Smooth muscle cell (in vitro differentiated cells): Measurements from ENCODE around the gene FBXL16. TPM values are rescaled to one million over a fixed set of nuclear protein-coding genes. Genes with fewer than 3 reads are reported as not detected.

Experiments
- DNase-seq: peaks from one replicate; lab custom pipeline; 2025; ENCODE audit not compliant: unreplicated experiment; lab: John Stamatoyannopoulos, UW
- H2AFZ ChIP-seq: fragments of 200-600 bp; sonication (generic); 2 replicates; pipeline ENCODE4 v1.6.0; 2016; ENCODE audit warnings: antibody characterized with exemption, low read depth, mild to moderate bottlenecking
- H3F3A ChIP-seq: fragments of 200-600 bp; sonication (generic); 2 replicates; pipeline ENCODE4 v1.6.0; 2017; ENCODE audit warnings: antibody characterized with exemption, low read depth
- H3K27ac ChIP-seq: fragments of 200-600 bp; sonication (generic); 2 replicates; pipeline ENCODE4 v1.5.1; 2016; ENCODE audit warnings: low read depth, mild to moderate bottlenecking
- H3K27me3 ChIP-seq: fragments of 200-600 bp; sonication (generic); 2 replicates; pipeline ENCODE4 v1.6.1; 2016; ENCODE audit warnings: low read depth, mild to moderate bottlenecking
- H3K36me3 ChIP-seq: fragments of 200-600 bp; sonication (generic); 2 replicates; pipeline ENCODE4 v1.5.1; 2016; ENCODE audit warnings: low read depth
- H3K4me1 ChIP-seq: fragments of 200-600 bp; sonication (generic); 2 replicates; pipeline ENCODE4 v1.5.1; 2016; ENCODE audit warnings: low read depth
- H3K4me2 ChIP-seq: fragments of 200-600 bp; sonication (generic); 2 replicates; pipeline ENCODE4 v1.6.0; 2016; ENCODE audit warnings: mild to moderate bottlenecking
- H3K4me3 ChIP-seq: fragments of 200-600 bp; sonication (generic); 2 replicates; pipeline ENCODE4 v1.5.1; 2016; ENCODE audit warnings: mild to moderate bottlenecking
- H3K79me2 ChIP-seq: fragments of 200-600 bp; sonication (generic); 2 replicates; pipeline ENCODE4 v1.6.0; 2016; ENCODE audit warnings: low read depth, mild to moderate bottlenecking
- H3K9ac ChIP-seq: fragments of 200-600 bp; sonication (generic); 2 replicates; pipeline ENCODE4 v1.6.0; 2016; ENCODE audit warnings: low read depth
- H3K9me3 ChIP-seq: fragments of 200-600 bp; sonication (generic); replicated peaks from 2 replicates; pipeline ENCODE4 v1.5.1; 2016; ENCODE audit warnings: low read depth
- H4K20me1 ChIP-seq: fragments of 200-600 bp; sonication (generic); 2 replicates; pipeline ENCODE4 v1.6.0; 2016; ENCODE audit warnings: low read depth
- CTCF ChIP-seq: fragments of 200-600 bp; sonication (generic); IDR thresholded peaks from 2 replicates; pipeline ENCODE4 v1.5.1; 2017; ENCODE audit warnings: borderline replicate concordance, mild to moderate bottlenecking, antibody characterized with exemption; ENCODE audit not compliant: insufficient read depth, poor library complexity, severe bottlenecking
- WGBS: methylation state at CpG from one replicate; pipeline ENCODE4 v1.1.7; 2016; ENCODE audit warnings: low lambda C conversion rate; 5-methylcytosine and 5-hydroxymethylcytosine counted together
- polyA plus RNA-seq: library from polyadenylated mRNA; unstranded; fragments of >200 nt; fragmentation: Nextera tagmentation; extraction: Ambion mirVana; gene quantifications from 2 replicates; pipeline ENCODE4 v1.2.1, GENCODE V29; 2016
- total RNA-seq: library from RNA; depleted of rRNA; stranded (reverse); fragments of >200 nt; gene quantifications from 2 replicates; pipeline ENCODE4 v1.2.3, GENCODE V29; 2014

Gene FBXL16
- total and polyA plus RNA-seq, 2 experiments from 2014 or later = 0.17 to 0.76 TPM

GRCh38 chr16:718922-719321, 13.3 kb upstream of the FBXL16 start:
- no peaks in the 10 kb centered on the region for H3K79me2 ChIP-seq
- no peaks in the 10 kb centered on the region for H3K36me3 ChIP-seq
- no peak for TF ChIP-seq CTCF
- H3K4me2 ChIP-seq = no peak overlapping the region
- H3K9ac ChIP-seq = no peak overlapping the region
- H2AFZ ChIP-seq = no peak overlapping the region
- DNase-seq = no peak
- H3K4me3 ChIP-seq = no peak overlapping the region
- no peak overlapping the region for H3K27ac ChIP-seq
- peaks cover 18% of the 10 kb centered on the region for H4K20me1 ChIP-seq
- no peaks in the 10 kb centered on the region for H3K9me3 ChIP-seq
- no peaks in the 10 kb centered on the region for H3K27me3 ChIP-seq
- H3K4me1 ChIP-seq = peaks cover 15% of the 10 kb centered on the region
- H3F3A ChIP-seq = no peaks in the 10 kb centered on the region
- 93% methylated on average over 6 of the region's 6 CpGs for WGBS

GRCh38 chr16:718389-718788, 12.8 kb upstream of the FBXL16 start:
- 97% methylated on average over 9 of the region's 9 CpGs for WGBS
- no peak for TF ChIP-seq CTCF

GRCh38 chr16:717450-718245, 12.0 kb upstream of the FBXL16 start:
- DNase-seq = no peak
- Histone ChIP-seq H3K4me2 (no peak overlapping the region), H3K4me3 (no peak overlapping the region), H3K36me3 (no peaks in the 10 kb centered on the region), H3K9ac (no peak overlapping the region), H3F3A (no peaks in the 10 kb centered on the region), H3K79me2 (no peaks in the 10 kb centered on the region), H4K20me1 (peaks cover 18% of the 10 kb centered on the region), H3K9me3 (no peaks in the 10 kb centered on the region), H3K27ac (no peak overlapping the region), H3K27me3 (no peaks in the 10 kb centered on the region), H3K4me1 (peaks cover 15% of the 10 kb centered on the region), H2AFZ (no peak overlapping the region)
- TF ChIP-seq CTCF = no peak
- WGBS = 90% methylated on average over 30 of the region's 32 CpGs

More at GRCh38 chr16:718389-718788, 12.8 kb upstream of the FBXL16 start:
- H3K4me2 ChIP-seq = no peak overlapping the region
- H2AFZ ChIP-seq = no peak overlapping the region
- H4K20me1 ChIP-seq = peaks cover 18% of the 10 kb centered on the region
- no peak overlapping the region for H3K9ac ChIP-seq
- H3F3A ChIP-seq = no peaks in the 10 kb centered on the region
- no peaks in the 10 kb centered on the region for H3K79me2 ChIP-seq
- peaks cover 15% of the 10 kb centered on the region for H3K4me1 ChIP-seq
- no peaks in the 10 kb centered on the region for H3K9me3 ChIP-seq
- DNase-seq = no peak
- H3K36me3 ChIP-seq = no peaks in the 10 kb centered on the region
- no peak overlapping the region for H3K27ac ChIP-seq
- H3K4me3 ChIP-seq = no peak overlapping the region
- no peaks in the 10 kb centered on the region for H3K27me3 ChIP-seq
